Kidney (tissue), 14 donors: ENCODE data around the gene CYS1. TPM values are rescaled to one million over a fixed set of nuclear protein-coding genes. Genes with fewer than 3 reads are reported as not detected.
A peak's percentile ranks its signal among the peaks of the same experiment; 100 is the strongest.
"Not testable (repeated sequence)": the region's sequence is repeated elsewhere in the genome, so short reads cannot be mapped to it uniquely, and the experiment has no call there.

Source experiments
- DNase-seq, 5 donors: peaks; one replicate each; pipeline ENCODE4 v3.0.0-alpha.2; 2013 to 2020
- FAIRE-seq: peaks from 2 replicates; lab custom pipeline; 2012; peaks lifted over from hg19 to GRCh38; lab: Jason Lieb, UNC
- H3K27ac ChIP-seq, 2 donors: one replicate each; pipeline ENCODE4 v1.7.0; 2013; ENCODE audit warnings: low read depth in 2 of 2, low read length in 2 of 2, inconsistent platforms in 1 of 2
- H3K27me3 ChIP-seq: one replicate; pipeline ENCODE4 v1.7.1; 2013; ENCODE audit warnings: low read length, inconsistent platforms; ENCODE audit not compliant: control insufficient read depth, insufficient read depth
- H3K36me3 ChIP-seq, 3 donors: one replicate each; pipeline versions ENCODE4 v1.7.0 to v1.7.1; 2013; ENCODE audit warnings: low read length in 3 of 3, control low read depth in 1 of 3, inconsistent platforms in 1 of 3; ENCODE audit not compliant: insufficient read depth in 3 of 3, control insufficient read depth in 2 of 3
- H3K4me1 ChIP-seq, 3 donors: one replicate each; pipeline versions ENCODE4 v1.7.0 to v1.7.1; 2013; ENCODE audit warnings: low read length in 3 of 3, inconsistent platforms in 1 of 3, low read depth in 1 of 3; ENCODE audit not compliant: control insufficient read depth in 2 of 3, insufficient read depth in 2 of 3
- H3K4me3 ChIP-seq, 3 donors: one replicate each; pipeline versions ENCODE4 v1.7.0 to v1.8.1; 2013; ENCODE audit warnings: low read length in 3 of 3, control low read depth in 1 of 3, inconsistent platforms in 1 of 3
- H3K9ac ChIP-seq, 3 donors: one replicate each; pipeline versions ENCODE4 v1.7.0 to v1.7.1; 2013; ENCODE audit warnings: low read length in 3 of 3, control low read depth in 1 of 3, inconsistent platforms in 1 of 3
- H3K9me3 ChIP-seq, 3 donors: one replicate each; pipeline versions ENCODE4 v1.7.0 to v1.7.1; 2013; ENCODE audit warnings: low read length in 3 of 3, control low read depth in 1 of 3, inconsistent platforms in 1 of 3; ENCODE audit not compliant: control insufficient read depth in 2 of 3, insufficient read depth in 1 of 3
- intact Hi-C: fragments of 100-400 bp; cut with DNase I; formaldehyde crosslinking; loops from one replicate; pipeline ENCODE4 v1.11.1; 2022
- polyA plus RNA-seq: library from polyadenylated mRNA; stranded (reverse); fragments of 350-450 nt; fragmentation: Illumina TruSeq; extraction: RNeasy Lipid Tissue Mini Kit (QIAGEN cat#74804); gene quantifications from one replicate; pipeline ENCODE4 v1.2.3, GENCODE V29; 2014; ENCODE audit warnings: low read depth, low replicate concordance; ENCODE audit not compliant: insufficient read depth
- total RNA-seq: library from RNA; stranded (reverse); fragmentation: NEBNext Ultra II Directional; extraction: Animal tissue kit (Norgen Biotek cat#: 25700); gene quantifications from one replicate; pipeline ENCODE4 v1.2.1, GENCODE V29; 2021
- TF ChIP-seq, protein P1 (sequence below): IDR thresholded peaks from 3 replicates; pipeline ENCODE4 v1.5.1; 2012; ENCODE audit warnings: mild to moderate bottlenecking, moderate library complexity, borderline replicate concordance; ENCODE audit not compliant: insufficient read depth; ENCODE audit errors: extremely low read depth
- donor health status: control.
- donor health status: control.
- donor health status: control.
- donor health status: control.
- donor health status: control.
- donor health status: DM: yes; HTN: yes; CAD: no.
- donor health status: Normal renal cell carcinoma (clear cell type).

The CYS1 gene
- total and polyA plus RNA-seq, 2 donors from 2014 or later, result 245 to 276 TPM

DNA sequence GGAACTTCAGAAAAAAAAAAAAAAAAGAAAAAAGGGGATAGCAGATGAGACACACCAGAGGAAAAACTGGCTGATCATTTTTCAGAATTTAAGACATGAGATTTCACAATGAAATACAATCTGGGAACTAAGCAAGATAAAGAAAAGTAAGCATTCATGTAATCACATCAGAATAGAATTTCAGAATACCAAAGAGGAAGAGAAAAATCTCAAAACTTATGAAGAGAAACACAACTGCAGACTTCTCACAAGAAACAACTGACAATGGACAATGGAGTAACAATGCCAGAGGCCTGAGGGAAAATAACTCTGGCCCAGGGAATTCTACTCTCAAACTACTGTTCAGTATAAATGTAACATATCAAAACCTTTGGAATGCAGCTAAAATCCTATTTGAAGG is 29.1 kb upstream of the CYS1 start:
- no peak overlapping the region for H3K27ac ChIP-seq
- no peak overlapping the region for H3K4me3 ChIP-seq
- no peak overlapping the region for H3K9ac ChIP-seq
- H3K36me3 ChIP-seq, result no peaks in the 10 kb centered on the region
- TF ChIP-seq, protein P1, sequence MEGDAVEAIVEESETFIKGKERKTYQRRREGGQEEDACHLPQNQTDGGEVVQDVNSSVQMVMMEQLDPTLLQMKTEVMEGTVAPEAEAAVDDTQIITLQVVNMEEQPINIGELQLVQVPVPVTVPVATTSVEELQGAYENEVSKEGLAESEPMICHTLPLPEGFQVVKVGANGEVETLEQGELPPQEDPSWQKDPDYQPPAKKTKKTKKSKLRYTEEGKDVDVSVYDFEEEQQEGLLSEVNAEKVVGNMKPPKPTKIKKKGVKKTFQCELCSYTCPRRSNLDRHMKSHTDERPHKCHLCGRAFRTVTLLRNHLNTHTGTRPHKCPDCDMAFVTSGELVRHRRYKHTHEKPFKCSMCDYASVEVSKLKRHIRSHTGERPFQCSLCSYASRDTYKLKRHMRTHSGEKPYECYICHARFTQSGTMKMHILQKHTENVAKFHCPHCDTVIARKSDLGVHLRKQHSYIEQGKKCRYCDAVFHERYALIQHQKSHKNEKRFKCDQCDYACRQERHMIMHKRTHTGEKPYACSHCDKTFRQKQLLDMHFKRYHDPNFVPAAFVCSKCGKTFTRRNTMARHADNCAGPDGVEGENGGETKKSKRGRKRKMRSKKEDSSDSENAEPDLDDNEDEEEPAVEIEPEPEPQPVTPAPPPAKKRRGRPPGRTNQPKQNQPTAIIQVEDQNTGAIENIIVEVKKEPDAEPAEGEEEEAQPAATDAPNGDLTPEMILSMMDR, result no peak
- FAIRE-seq, result no peak
- H3K9me3 ChIP-seq, result no peaks in the 10 kb centered on the region
- H3K27me3 ChIP-seq, result no peaks in the 10 kb centered on the region
- H3K4me1 ChIP-seq, result peaks cover 0 to 7% (median 0%) of the 10 kb centered on the region in 3 donors
- intact Hi-C loops, result no loop called here
- peak in 1 of 5 donors; percentile 1 for DNase-seq

DNA sequence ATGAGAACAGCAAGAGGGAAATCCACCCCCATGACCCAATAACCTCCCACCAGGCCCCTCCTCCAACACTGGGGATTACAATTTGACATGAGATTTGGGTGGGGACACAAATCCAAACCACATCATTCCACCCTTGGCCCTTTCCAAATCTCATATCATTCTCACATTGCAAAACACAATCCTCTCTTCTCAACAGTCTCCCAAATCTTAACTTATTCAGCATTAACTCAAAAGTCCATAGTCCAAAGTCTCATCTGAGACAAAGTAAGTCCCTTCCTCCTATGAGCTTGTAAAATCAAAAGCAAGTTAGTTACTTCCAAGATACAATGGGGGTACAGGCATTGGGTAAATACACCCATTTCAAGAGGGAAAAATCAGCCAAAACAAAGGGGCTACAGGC is 24.7 kb upstream of the CYS1 start:
- H3K27me3 ChIP-seq, H3K4me3 ChIP-seq, H3K36me3 ChIP-seq, H3K4me1 ChIP-seq, H3K9ac ChIP-seq, H3K27ac ChIP-seq, FAIRE-seq, DNase-seq, H3K9me3 ChIP-seq, intact Hi-C loops: not testable (repeated sequence)

DNA sequence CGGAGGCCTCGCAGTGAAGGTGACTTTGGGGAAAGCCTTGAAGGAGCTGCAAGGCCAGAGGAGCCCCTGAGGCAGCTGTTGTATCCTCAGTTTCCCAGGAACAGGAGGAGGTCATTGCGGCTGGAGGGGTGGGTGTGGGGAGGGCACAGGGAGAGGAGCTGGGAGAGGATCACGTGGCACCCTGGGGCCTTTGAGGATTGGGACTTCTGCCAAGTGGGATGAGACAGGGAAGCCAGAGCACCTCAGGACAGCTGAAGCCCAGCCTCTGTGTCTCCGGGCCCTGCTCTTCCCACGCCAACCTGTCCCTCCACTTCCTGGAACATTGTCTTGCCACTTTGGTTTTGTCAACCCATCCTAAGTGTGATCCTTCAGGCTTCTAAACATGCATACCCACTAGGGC is 23.0 kb upstream of the CYS1 start:
- Histone ChIP-seq H3K27me3 (no peaks in the 10 kb centered on the region), H3K9me3 (no peaks in the 10 kb centered on the region), H3K4me3 (no peak overlapping the region), H3K27ac (no peak overlapping the region), H3K9ac (no peak overlapping the region), H3K4me1 (peaks cover 0 to 7% (median 3%) of the 10 kb centered on the region in 3 donors), H3K36me3 (no peaks in the 10 kb centered on the region)
- intact Hi-C loops, result no loop called here
- TF ChIP-seq, protein P1, result no peak
- no peak for FAIRE-seq
- DNase-seq, result no peak

DNA sequence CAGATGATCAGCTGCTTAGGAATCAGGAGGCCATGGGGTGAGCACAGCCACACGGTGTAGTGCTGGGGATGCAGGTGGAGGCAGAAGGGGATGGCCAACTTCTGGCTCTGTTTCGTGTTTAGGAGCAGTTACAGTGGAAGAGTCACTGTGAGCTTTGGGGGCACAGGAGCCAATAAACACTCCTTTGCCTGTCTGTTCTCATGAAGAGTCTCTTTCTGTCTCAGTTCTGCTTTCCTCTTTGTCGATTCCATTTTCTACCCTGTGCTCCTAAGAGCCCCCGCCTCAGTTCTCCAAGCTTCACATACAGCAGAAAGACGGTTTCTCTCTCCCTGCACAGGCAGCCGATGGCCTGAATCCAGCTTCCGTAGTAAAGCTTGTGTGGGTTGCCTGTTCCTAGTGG is 21.3 kb upstream of the CYS1 start:
- intact Hi-C loops, result no loop called here
- TF ChIP-seq, protein P1, result no peak

More for the DNA sequence above, 21.3 kb upstream of the CYS1 start:
- H3K4me3 ChIP-seq, result no peak overlapping the region
- no peaks in the 10 kb centered on the region for H3K27me3 ChIP-seq
- peaks cover 0 to 7% (median 3%) of the 10 kb centered on the region in 3 donors for H3K4me1 ChIP-seq
- no peak overlapping the region for H3K27ac ChIP-seq
- no peaks in the 10 kb centered on the region for H3K36me3 ChIP-seq
- DNase-seq, result no peak
- no peak overlapping the region for H3K9ac ChIP-seq
- H3K9me3 ChIP-seq, result no peaks in the 10 kb centered on the region
- no peak for FAIRE-seq
